Tibial nerve (tissue), 4 donors: ENCODE measurements around the gene SKAP1. TPM values are rescaled to one million over a fixed set of nuclear protein-coding genes. Genes with fewer than 3 reads are reported as not detected.
A peak's percentile ranks its signal among the peaks of the same experiment; 100 is the strongest.

ENCODE experiments used
- DNase-seq, 2 donors: peaks; one replicate each; pipeline ENCODE4 v3.0.0-alpha.2; 2019; ENCODE audit warnings: low spot score in 2 of 2
- H3K27ac ChIP-seq, 4 donors: fragments of 200-600 bp; sonication (generic) in 3 of 4; one replicate each; pipeline ENCODE4 v1.5.1; 2017 to 2019; ENCODE audit warnings: mild to moderate bottlenecking in 1 of 4
- H3K27me3 ChIP-seq, 2 donors: fragments of 200-600 bp; sonication (generic) in 1 of 2; one replicate each; pipeline versions ENCODE4 v1.5.1 to v1.6.0; 2017 to 2019
- H3K36me3 ChIP-seq, 3 donors: fragments of 200-600 bp; sonication (generic); one replicate each; pipeline ENCODE4 v1.5.1; 2018 to 2019
- H3K4me1 ChIP-seq, 4 donors: fragments of 200-600 bp; sonication (generic) in 3 of 4; one replicate each; pipeline ENCODE4 v1.5.1; 2017 to 2019
- H3K4me3 ChIP-seq, 4 donors: fragments of 200-600 bp; sonication (generic) in 3 of 4; one replicate each; pipeline ENCODE4 v1.5.1; 2017 to 2019; ENCODE audit warnings: mild to moderate bottlenecking in 1 of 4, moderate library complexity in 1 of 4
- H3K9me3 ChIP-seq, 4 donors: fragments of 200-600 bp; sonication (generic) in 3 of 4; one replicate each; pipeline ENCODE4 v1.5.1; 2017 to 2019
- EP300 ChIP-seq, 2 donors: sonication (generic); formaldehyde crosslinking; IDR thresholded peaks; one replicate each; pipeline ENCODE4 v1.6.1; 2017; ENCODE audit warnings: antibody characterized with exemption in 2 of 2, mild to moderate bottlenecking in 1 of 2
- POLR2A ChIP-seq, 2 donors: fragments of 450-650 bp; IDR thresholded peaks; one replicate each; pipeline ENCODE4 v1.6.1; 2017; ENCODE audit warnings: antibody characterized with exemption in 2 of 2, mild to moderate bottlenecking in 2 of 2, moderate library complexity in 2 of 2
- WGBS, 2 donors: methylation state at CpG; one replicate each; pipeline ENCODE4 v1.1.5; 2018; 5-methylcytosine and 5-hydroxymethylcytosine counted together
- total RNA-seq, 4 donors: library from RNA; depleted of rRNA; stranded (reverse); fragments of >200 nt; gene quantifications; one replicate each; pipeline ENCODE4 v1.1.0, GENCODE V29; 2016
- TF ChIP-seq, protein P1 (sequence below), 5 experiments: fragments of 200-600 bp in 3 of 5; fragments of 450-650 bp in 2 of 5; sonication (generic) in 3 of 5; IDR thresholded peaks; one replicate each; pipeline ENCODE4 v1.5.1; 2016 to 2019; ENCODE audit warnings: antibody characterized with exemption in 5 of 5, mild to moderate bottlenecking in 3 of 5, moderate library complexity in 2 of 5

The SKAP1 gene
- total RNA-seq, 4 donors from 2014 or later: 0.59 to 2.0 (median 1.3) TPM

DNA sequence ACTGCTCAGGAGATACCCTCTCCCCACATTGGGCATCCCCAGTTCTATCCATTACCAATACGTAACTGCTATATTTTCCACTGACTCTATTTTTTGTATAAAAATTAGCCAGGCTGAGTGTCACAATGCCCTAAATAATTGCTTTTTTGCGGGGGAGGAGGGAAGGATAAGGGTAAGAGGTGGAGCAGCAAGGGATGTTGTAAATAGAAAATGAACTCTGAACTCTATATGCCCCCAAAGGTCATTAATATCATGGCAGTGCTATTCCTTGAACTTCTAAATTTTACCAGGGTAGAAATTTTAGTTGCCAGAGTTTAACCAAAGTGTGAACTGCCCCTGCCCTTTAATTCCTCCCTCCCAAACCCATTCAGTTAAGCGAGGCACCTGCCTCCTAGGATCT, 118.7 kb downstream of the SKAP1 start:
- no peak for DNase-seq
- Histone ChIP-seq H3K27ac (no peak overlapping the region), H3K9me3 (no peaks in the 10 kb centered on the region), H3K4me3 (no peak overlapping the region), H3K4me1 (no peaks in the 10 kb centered on the region), H3K27me3 (peaks cover 0 to 82% of the 10 kb centered on the region in 2 donors), H3K36me3 (no peaks in the 10 kb centered on the region)
- WGBS, 2 donors: 69 to 73% methylated on average over 3 of the region's 3 CpGs
- TF ChIP-seq POLR2A (IDR thresholded peaks at IDR 0.05): no peak
- TF ChIP-seq, protein P1, sequence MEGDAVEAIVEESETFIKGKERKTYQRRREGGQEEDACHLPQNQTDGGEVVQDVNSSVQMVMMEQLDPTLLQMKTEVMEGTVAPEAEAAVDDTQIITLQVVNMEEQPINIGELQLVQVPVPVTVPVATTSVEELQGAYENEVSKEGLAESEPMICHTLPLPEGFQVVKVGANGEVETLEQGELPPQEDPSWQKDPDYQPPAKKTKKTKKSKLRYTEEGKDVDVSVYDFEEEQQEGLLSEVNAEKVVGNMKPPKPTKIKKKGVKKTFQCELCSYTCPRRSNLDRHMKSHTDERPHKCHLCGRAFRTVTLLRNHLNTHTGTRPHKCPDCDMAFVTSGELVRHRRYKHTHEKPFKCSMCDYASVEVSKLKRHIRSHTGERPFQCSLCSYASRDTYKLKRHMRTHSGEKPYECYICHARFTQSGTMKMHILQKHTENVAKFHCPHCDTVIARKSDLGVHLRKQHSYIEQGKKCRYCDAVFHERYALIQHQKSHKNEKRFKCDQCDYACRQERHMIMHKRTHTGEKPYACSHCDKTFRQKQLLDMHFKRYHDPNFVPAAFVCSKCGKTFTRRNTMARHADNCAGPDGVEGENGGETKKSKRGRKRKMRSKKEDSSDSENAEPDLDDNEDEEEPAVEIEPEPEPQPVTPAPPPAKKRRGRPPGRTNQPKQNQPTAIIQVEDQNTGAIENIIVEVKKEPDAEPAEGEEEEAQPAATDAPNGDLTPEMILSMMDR (IDR thresholded peaks at IDR 0.05): no peak
- TF ChIP-seq EP300 (IDR thresholded peaks at IDR 0.05): no peak

DNA sequence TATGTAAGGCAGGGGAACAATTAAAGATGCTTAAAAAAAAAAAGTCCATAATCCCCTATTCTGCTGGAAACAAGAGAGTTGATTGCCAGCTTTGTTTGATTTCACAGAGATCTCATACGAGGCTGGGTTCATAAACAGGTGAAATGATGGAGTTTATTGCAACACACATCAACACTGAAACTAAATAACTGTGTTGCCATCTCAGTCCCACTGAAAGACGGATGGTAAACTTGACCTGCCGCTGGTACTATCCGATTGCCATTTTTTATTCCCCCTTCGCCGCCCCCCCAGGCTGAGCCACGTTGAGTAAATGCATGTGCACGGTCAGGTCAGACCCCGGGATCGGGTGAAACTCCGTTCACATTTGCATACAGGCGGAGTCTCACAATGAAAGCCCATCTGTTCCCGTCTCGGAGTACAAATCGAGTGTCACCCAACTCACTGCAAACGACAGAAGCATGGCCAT, 119.2 kb downstream of the SKAP1 start:
- TF ChIP-seq POLR2A (IDR thresholded peaks at IDR 0.05): no peak
- TF ChIP-seq, protein P1 (IDR thresholded peaks at IDR 0.05): no peak
- no peak for TF ChIP-seq EP300 (IDR thresholded peaks at IDR 0.05)
- H3K27ac ChIP-seq: no peak overlapping the region
- DNase-seq: no peak
- peaks cover 0 to 76% of the 10 kb centered on the region in 2 donors for H3K27me3 ChIP-seq
- no peaks in the 10 kb centered on the region for H3K36me3 ChIP-seq
- H3K4me1 ChIP-seq: no peaks in the 10 kb centered on the region
- 33 to 37% methylated on average over 16 of the region's 16 CpGs for WGBS, 2 donors
- no peaks in the 10 kb centered on the region for H3K9me3 ChIP-seq
- no peak overlapping the region for H3K4me3 ChIP-seq

DNA sequence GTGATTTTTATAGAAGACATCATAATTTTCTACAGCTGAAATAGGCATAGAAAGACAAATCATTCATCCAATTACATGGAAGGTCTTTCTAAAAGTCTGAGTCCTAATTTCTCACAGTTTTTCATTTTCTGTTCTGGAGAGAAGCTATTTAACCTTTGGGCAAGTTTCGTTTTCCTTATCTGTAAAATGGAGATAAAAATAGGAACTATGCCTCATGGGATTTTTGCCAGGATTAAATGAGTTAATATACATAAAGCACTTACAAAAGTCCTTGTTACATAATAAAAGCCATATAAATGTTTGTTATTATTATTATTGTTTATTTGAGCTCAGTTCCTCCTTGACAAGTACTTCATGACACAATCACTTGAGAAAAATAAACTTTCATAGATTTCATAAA, 121.4 kb downstream of the SKAP1 start:
- DNase-seq: no peak
- no peaks in the 10 kb centered on the region for H3K36me3 ChIP-seq
- H3K4me3 ChIP-seq: no peak overlapping the region
- H3K27ac ChIP-seq: no peak overlapping the region
- H3K4me1 ChIP-seq: no peaks in the 10 kb centered on the region
- TF ChIP-seq EP300 (IDR thresholded peaks at IDR 0.05) (no peak), POLR2A (IDR thresholded peaks at IDR 0.05) (no peak)
- TF ChIP-seq, protein P1 (IDR thresholded peaks at IDR 0.05): no peak
- H3K27me3 ChIP-seq: peaks cover 0 to 87% of the 10 kb centered on the region in 2 donors
- 63 to 67% methylated on average over 1 of the region's 1 CpG for WGBS, 2 donors
- H3K9me3 ChIP-seq: no peaks in the 10 kb centered on the region

DNA sequence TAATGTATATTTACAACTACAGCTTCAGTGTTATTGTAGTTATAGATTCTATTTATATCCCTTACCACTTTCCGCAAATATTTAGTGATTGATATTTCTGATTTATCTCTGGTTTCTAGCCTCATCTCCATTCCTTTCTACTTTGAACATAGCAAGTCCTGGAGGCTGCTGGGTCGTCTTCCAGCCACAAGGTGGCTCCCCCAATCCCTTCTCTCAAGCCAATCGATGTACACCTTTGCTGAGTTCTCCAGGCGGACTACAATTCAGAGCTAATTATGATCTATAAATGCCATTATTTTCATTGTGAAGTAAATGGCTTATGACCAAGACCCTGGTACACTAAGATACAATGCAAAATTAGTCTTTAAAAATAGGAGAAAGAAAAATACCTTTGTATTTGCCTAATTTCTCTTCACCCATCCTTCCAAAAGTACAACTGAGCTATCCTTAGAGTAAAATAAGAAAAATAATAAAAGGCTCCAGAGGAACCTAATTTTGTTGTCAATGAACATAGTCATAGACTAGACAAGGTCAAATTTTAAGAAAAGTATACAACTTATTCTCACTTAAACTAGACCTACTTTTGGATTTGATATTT, 122.1 kb downstream of the SKAP1 start:
- no peaks in the 10 kb centered on the region for H3K9me3 ChIP-seq
- H3K4me1 ChIP-seq: no peaks in the 10 kb centered on the region
- H3K4me3 ChIP-seq: no peak overlapping the region
- TF ChIP-seq EP300 (IDR thresholded peaks at IDR 0.05) (no peak), POLR2A (IDR thresholded peaks at IDR 0.05) (no peak)
- TF ChIP-seq, protein P1 (IDR thresholded peaks at IDR 0.05): peak; percentile 37 to 65 (median 55)
- no peak overlapping the region for H3K27ac ChIP-seq
- 18 to 22% methylated on average over 4 of the region's 4 CpGs for WGBS, 2 donors
- H3K36me3 ChIP-seq: no peaks in the 10 kb centered on the region
- H3K27me3 ChIP-seq: peaks cover 0 to 82% of the 10 kb centered on the region in 2 donors
- peak in 1 of 2 donors; percentile 16 for DNase-seq

DNA sequence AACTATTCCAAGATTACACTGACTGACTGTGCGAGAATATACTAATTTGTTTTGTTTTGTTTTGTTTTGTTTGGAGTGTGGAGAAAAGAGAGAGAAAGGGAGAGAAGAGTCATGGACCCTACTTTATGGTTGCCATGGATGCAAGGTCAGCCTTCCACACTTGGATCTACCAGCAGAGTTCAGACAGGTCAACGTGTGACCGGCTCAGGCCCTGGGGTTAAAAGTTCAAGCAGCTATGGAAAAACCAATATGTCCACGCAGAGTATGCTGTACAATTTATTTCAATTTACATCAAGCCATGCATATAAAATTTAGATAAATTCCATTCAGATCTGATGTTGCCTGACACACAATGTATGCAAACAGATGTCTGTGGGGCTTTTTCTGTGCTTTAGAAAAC, 122.8 kb downstream of the SKAP1 start:
- no peak for DNase-seq
- Histone ChIP-seq H3K4me1 (no peaks in the 10 kb centered on the region), H3K36me3 (no peaks in the 10 kb centered on the region), H3K27ac (no peak overlapping the region), H3K4me3 (no peak overlapping the region), H3K9me3 (no peaks in the 10 kb centered on the region), H3K27me3 (peaks cover 0 to 75% of the 10 kb centered on the region in 2 donors)
- TF ChIP-seq, protein P1 (IDR thresholded peaks at IDR 0.05): no peak
- TF ChIP-seq POLR2A (IDR thresholded peaks at IDR 0.05) (no peak), EP300 (IDR thresholded peaks at IDR 0.05) (no peak)
- 55 to 56% methylated on average over 4 of the region's 4 CpGs for WGBS, 2 donors
